ENCODE data around the gene PRPF18.

The PRPF18 gene

GRCh38 chr10:13665516-13666262 is 78.9 kb downstream of the PRPF18 start:
- no peak for DNase-seq

DNA sequence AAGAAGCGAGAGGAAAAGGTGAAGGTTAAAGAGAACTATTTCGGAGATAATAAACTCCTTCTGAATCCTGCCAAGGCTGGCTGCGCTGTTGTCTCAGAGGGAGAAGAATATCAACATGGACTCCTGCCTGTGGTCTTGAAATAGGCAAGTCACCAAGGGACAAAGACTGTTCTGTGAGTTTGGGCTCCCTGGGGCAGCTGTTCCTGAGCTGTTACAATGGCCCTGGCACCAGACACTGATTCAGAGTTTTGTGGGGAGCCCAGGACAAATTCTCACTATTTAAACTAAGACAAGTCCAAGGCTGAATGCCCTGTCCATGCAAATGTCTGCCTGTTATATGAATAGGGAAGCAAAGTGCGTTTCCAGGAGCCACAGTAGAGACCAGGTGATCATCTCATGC is 81.4 kb downstream of the PRPF18 start:
- peak in 22 of 56 donors; percentile 6 to 65 (median 28) for DNase-seq

- DNase-seq: no peak
Measured at GRCh38 chr10:13669182-13669855, 82.6 kb downstream of the PRPF18 start.

GRCh38 chr10:13669901-13670300 is 83.1 kb downstream of the PRPF18 start:
- DNase-seq: no peak

DNA sequence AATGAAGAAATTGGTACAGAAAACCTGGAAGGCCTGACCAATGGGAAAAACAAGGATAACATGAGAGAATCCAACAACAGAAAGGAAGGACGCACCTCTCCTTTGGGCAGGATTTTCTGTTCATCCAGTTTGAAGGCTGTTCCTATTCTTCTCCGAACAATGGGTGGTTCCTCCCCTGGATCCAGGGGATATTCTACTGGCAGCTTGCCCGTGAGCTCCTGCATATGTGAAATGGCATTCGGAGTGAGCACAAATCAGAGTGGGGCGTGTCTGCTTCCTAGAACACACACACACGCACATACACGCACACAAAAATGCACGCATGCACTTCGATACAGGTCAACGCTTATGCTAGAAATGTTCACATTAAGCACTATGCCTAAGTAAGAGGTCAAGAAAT is 83.5 kb downstream of the PRPF18 start:
- DNase-seq: no peak

GRCh38 chr10:13671904-13672303 is 85.1 kb downstream of the PRPF18 start:
- no peak for DNase-seq

GRCh38 chr10:13672548-13672947 is 85.8 kb downstream of the PRPF18 start:
- no peak for DNase-seq

GRCh38 chr10:13673156-13673555 is 86.4 kb downstream of the PRPF18 start:
- no peak for DNase-seq

DNA sequence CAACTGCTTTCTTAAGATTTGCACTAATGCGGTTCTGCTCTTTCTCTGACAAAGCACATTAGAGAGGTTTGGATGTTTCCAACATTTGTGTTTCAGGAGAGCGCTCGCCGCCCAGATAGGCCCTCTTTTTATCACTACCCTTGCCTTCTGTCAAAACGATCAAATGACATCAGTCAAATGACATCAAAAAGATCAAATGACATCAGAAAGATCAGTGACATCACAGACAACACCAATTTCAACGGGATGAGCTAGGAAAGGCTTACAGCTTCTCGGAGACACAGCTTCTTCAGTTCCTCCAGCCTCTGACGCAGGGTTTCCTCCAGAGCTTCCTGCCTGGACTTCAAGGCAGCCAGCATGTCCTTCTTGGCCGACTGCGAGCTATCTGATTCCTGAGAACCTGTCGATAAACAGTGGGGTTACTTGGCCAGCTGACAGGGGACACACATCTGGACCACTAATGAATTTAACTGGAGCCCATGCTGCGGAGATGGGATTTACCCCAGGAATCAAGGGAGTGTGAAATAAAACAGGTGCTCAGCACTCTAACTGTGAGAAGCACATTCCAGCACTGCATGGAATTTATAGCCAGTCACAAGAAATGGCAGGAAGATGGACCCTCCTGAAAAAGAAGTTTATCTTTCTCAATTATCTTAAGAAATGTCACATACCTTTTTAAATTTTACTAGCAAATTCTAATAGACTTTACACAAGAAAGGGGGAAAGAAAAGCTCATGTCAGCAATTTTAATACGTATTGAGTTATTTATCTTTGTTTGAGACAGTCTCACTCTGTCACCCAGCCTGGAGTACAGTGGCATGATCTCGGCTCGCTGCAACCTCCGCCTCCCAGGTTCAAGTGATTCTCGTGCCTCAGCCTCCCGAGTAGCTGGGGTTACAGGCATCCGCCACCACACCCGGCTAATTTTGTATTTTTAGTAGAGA is 88.2 kb downstream of the PRPF18 start:
- no peak for DNase-seq

DNA sequence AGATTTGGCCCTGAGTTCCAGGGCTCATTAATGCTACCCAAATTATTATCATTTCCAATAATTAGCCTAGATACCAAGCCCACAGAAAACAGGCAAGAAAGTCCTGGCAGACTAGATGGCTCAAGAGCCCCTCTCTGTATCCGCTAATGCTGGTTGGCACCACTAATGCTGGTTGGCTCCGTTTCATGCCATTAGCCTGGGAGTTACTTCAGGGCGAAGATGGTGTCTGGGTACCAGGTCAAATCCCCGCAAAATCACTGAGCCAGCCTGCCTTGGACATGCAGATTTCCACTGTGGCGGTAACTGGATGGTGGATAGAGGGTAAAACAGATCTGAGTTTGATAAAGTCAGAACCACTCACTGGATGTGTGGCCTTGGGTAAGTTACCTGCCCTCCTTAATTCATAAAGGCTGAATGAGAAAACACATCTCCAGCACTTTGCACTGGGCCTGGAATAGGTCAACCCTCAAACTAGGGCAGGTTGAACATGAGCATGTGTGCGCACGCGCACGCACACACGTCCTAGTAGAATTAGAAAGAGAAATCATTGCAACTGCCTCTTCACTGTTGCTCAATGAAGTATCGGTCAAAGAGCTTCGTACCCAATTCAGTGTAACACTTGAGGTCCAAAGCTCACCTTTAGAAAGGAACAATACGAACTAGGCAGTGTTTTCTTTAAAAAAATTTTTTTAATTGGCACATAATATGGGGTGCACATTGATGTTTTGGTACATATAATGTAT is 91.5 kb downstream of the PRPF18 start:
- peak in 1 of 56 donors; percentile 26 for DNase-seq

All from nucleus accumbens (tissue), 56 donors.